ENCODE results near the gene HOXD11.

HOXD11 gene

DNA sequence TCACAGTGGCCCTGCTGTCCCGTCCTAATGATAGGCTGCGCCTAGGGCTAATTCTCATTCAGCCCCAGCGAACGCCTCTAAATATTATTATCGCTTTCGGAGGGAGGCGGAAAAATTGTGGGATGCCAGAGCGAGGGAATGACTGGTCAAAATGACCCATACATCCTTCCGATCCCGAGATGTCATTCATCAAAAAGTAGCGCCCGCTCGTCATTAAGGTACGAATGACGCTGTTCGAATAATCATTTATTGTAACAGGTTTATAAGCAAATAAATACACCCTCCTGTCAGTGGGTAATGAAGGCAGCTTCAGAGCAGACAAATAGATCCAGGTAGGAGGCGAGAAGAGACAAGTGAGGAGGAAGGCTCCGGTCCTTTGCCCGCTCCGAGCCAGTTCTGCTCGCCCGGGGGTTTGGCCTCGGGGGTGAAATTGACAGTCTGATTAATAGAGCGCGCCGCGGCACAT, 23.3 kb upstream of the HOXD11 start, which contains the start of gene EVX2:
EVX2 (minus strand) TSS at position 167 of the 466 bp plus-strand sequence. CDS start 186 bp downstream, outside the sequence.
- Histone ChIP-seq H3K4me1 (no peaks in the 10 kb centered on the region), H3K4me3 (ENCODE audit: low read depth, low read length) (peak within 1 kb of the TSS; percentile 6; the same call in 1 of the 2 replicates), H3K27me3 (peaks cover 92% of the 10 kb centered on the region), H3K36me3 (no peaks in the 10 kb centered on the region), H3K9me3 (no peaks in the 10 kb centered on the region; the same call in 1 of the 2 replicates)
- DNase-seq = no peak
- TF ChIP-seq, protein P1, sequence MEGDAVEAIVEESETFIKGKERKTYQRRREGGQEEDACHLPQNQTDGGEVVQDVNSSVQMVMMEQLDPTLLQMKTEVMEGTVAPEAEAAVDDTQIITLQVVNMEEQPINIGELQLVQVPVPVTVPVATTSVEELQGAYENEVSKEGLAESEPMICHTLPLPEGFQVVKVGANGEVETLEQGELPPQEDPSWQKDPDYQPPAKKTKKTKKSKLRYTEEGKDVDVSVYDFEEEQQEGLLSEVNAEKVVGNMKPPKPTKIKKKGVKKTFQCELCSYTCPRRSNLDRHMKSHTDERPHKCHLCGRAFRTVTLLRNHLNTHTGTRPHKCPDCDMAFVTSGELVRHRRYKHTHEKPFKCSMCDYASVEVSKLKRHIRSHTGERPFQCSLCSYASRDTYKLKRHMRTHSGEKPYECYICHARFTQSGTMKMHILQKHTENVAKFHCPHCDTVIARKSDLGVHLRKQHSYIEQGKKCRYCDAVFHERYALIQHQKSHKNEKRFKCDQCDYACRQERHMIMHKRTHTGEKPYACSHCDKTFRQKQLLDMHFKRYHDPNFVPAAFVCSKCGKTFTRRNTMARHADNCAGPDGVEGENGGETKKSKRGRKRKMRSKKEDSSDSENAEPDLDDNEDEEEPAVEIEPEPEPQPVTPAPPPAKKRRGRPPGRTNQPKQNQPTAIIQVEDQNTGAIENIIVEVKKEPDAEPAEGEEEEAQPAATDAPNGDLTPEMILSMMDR (IDR thresholded peaks at IDR 0.05; ENCODE audit: low read depth, low read length) = no peak

DNA sequence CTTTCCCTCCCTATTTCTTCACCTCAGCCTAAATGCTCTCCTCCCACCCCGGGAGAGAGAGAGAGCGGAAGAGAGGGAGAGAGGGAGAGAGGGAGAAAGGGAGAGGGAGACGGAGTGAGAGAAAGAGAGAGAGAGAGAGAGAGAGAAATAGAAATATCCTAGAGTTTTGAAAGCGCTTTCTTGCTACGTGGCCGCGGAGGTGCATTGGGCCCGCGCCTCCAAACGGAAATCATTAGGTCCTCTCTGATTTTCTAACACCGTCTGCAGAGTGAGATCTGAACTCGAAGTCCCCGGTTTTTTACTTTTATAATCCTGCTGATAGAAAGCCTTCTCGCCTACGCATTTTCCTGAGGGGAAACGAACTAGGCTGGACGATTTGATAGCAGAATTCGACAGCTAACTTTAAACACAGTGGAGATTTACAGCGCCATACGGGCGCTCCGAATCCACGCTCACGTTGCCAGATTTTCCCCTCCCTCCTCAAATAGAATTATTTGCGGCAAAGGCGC, 22.4 kb upstream of the HOXD11 start:
- DNase-seq = no peak
- no peaks in the 10 kb centered on the region for H3K36me3 ChIP-seq
- peaks cover 92% of the 10 kb centered on the region for H3K27me3 ChIP-seq
- no peaks in the 10 kb centered on the region for H3K4me1 ChIP-seq
- TF ChIP-seq, protein P1 (IDR thresholded peaks at IDR 0.05; ENCODE audit: low read depth, low read length) = no peak
- no peaks in the 10 kb centered on the region; the same call in 1 of the 2 replicates for H3K9me3 ChIP-seq
- peak overlapping the region; percentile 37 for H3K4me3 ChIP-seq (ENCODE audit: low read depth, low read length)

- Histone ChIP-seq H3K4me3 (ENCODE audit: low read depth, low read length) (peak overlapping the region; percentile 37), H3K4me1 (no peaks in the 10 kb centered on the region), H3K36me3 (no peaks in the 10 kb centered on the region), H3K27me3 (peaks cover 98% of the 10 kb centered on the region), H3K9me3 (no peaks in the 10 kb centered on the region; the same call in 1 of the 2 replicates)
- TF ChIP-seq, protein P1 (IDR thresholded peaks at IDR 0.05; ENCODE audit: low read depth, low read length) = no peak
- no peak for DNase-seq
These were observed 21.8 kb upstream of the HOXD11 start for GRCh38 chr2:176085120-176085788.

GRCh38 chr2:176085861-176086771, 21.0 kb upstream of the HOXD11 start:
- Histone ChIP-seq H3K36me3 (no peaks in the 10 kb centered on the region), H3K9me3 (no peaks in the 10 kb centered on the region; the same call in 1 of the 2 replicates), H3K4me1 (no peaks in the 10 kb centered on the region), H3K27me3 (peaks cover 98% of the 10 kb centered on the region), H3K4me3 (ENCODE audit: low read depth, low read length) (peak overlapping the region; percentile 37)
- peak; percentile 62 for DNase-seq
- TF ChIP-seq, protein P1 (IDR thresholded peaks at IDR 0.05; ENCODE audit: low read depth, low read length) = peak; percentile 56

DNA sequence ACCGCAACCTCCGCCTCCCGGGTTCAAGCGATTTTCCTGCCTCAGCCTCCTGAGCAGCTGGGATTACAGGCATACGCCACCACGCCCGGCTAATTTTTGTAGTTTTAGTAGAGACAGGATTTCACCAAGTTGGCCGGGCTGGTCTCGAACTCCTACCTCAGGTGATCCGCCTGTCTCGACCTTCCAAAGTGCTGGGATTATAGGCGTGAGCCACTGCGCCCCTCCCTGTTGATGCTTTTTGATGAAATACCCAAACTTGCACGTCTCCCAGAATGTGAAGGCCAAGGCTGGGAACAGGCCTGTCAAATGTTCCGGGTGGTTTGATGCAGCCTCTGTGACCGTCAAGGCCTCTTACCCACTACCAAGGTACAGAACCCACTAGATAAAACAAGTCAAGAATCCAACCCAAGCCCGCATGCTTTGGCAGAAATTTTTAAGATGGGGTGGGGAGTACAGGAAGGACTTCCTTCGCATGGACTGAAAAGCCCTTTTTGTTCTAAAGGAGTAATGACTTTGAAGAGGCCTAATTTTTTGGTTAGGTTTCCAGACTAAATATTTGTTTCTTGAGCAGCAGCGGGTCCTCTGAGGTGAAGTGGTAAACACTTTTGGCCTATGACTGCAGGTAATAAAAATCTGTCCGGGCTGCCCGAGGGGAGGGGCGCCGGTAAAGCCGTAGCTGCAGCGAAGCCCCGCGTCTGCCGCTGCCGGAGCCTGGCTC, 19.6 kb upstream of the HOXD11 start:
- H3K27me3 ChIP-seq = peaks cover 96% of the 10 kb centered on the region
- no peaks in the 10 kb centered on the region for H3K9me3 ChIP-seq
- TF ChIP-seq, protein P1 (IDR thresholded peaks at IDR 0.05; ENCODE audit: low read depth, low read length) = no peak
- H3K36me3 ChIP-seq = no peaks in the 10 kb centered on the region
- DNase-seq = no peak
- peak overlapping the region; percentile 52 for H3K4me3 ChIP-seq (ENCODE audit: low read depth, low read length)
- H3K4me1 ChIP-seq = no peaks in the 10 kb centered on the region

All from BE2C (cell line).